Heart left ventricle (tissue), 16 donors: ENCODE measurements around the gene HHIPL2. TPM values are rescaled to one million over a fixed set of nuclear protein-coding genes. Genes with fewer than 3 reads are reported as not detected.

Source experiments
- ATAC-seq, 4 donors: fragments of 200-7000 bp; cut with Tn5 transposase; one replicate each; pipeline ENCODE4 v1.9.1; 2020 to 2022; ENCODE audit warnings: moderate library complexity in 4 of 4, mild to moderate bottlenecking in 3 of 4, moderate number of reproducible peaks in 1 of 4
- DNase-seq, 5 donors: peaks; one replicate each; pipeline ENCODE4 v3.0.0-alpha.2; 2020
- H3K27ac ChIP-seq, 12 donors: fragments of 200-600 bp; sonication (generic) in 4 of 12; one replicate each; pipeline versions ENCODE4 v1.5.0 to v1.8.0; 2016 to 2022; ENCODE audit warnings: mild to moderate bottlenecking in 2 of 12
- H3K27me3 ChIP-seq, 9 donors: fragments of 200-600 bp; sonication (generic) in 2 of 9; one replicate each; pipeline versions ENCODE4 v1.5.1 to v1.8.0; 2016 to 2022; ENCODE audit warnings: mild to moderate bottlenecking in 3 of 9
- H3K36me3 ChIP-seq, 9 donors: fragments of 200-600 bp; sonication (generic) in 2 of 9; one replicate each; pipeline versions ENCODE4 v1.5.0 to v1.8.0; 2018 to 2022; ENCODE audit warnings: mild to moderate bottlenecking in 2 of 9
- H3K4me1 ChIP-seq, 12 donors: fragments of 200-600 bp; sonication (generic) in 4 of 12; one replicate each; pipeline versions ENCODE4 v1.5.0 to v1.8.0; 2016 to 2022; ENCODE audit warnings: mild to moderate bottlenecking in 3 of 12
- H3K4me3 ChIP-seq, 12 donors: fragments of 200-600 bp; sonication (generic) in 4 of 12; one replicate each; pipeline versions ENCODE4 v1.5.0 to v1.8.0; 2017 to 2022; ENCODE audit warnings: mild to moderate bottlenecking in 9 of 12, moderate library complexity in 4 of 12
- H3K9me3 ChIP-seq, 12 donors: fragments of 200-600 bp; sonication (generic) in 4 of 12; one replicate each; pipeline versions ENCODE4 v1.5.0 to v1.8.0; 2016 to 2022; ENCODE audit warnings: mild to moderate bottlenecking in 1 of 12
- CTCF ChIP-seq, 12 donors: fragments of 200-600 bp; sonication (generic) in 4 of 12; IDR thresholded peaks; one replicate each; pipeline versions ENCODE4 v1.5.0 to v1.8.0; 2018 to 2022; ENCODE audit warnings: antibody characterized with exemption in 12 of 12, mild to moderate bottlenecking in 5 of 12
- POLR2A ChIP-seq, 2 donors: fragments of 450-650 bp; IDR thresholded peaks; one replicate each; pipeline ENCODE4 v1.6.1; 2017; ENCODE audit warnings: antibody characterized with exemption in 2 of 2, mild to moderate bottlenecking in 2 of 2, moderate library complexity in 2 of 2
- WGBS, 4 donors: extraction: QIAGEN DNeasy Blood & Tissue Kit in 2 of 4; methylation state at CpG; one replicate each; pipeline versions ENCODE4 v1.1.5 to v1.1.7; 2013 to 2018; 5-methylcytosine and 5-hydroxymethylcytosine counted together
- intact Hi-C, 10 donors: fragments of 100-400 bp; cut with DNase I; formaldehyde crosslinking; loops; one replicate each; pipeline versions ENCODE4 v1.11.1 to v1.14.2; 2022
- polyA plus RNA-seq, 2 donors: library from polyadenylated mRNA; stranded (reverse); fragments of 200-250 nt; gene quantifications; one replicate each; pipeline ENCODE4 v1.2.3, GENCODE V29; 2013
- total RNA-seq, 9 donors: library from RNA; depleted of rRNA in 2 of 9; stranded (reverse); fragments of >200 nt in 2 of 9; fragmentation: NEBNext Ultra II Directional in 3 of 9; extraction: Animal tissue kit (Norgen Biotek cat#: 25700) in 3 of 9; gene quantifications; one replicate each; pipeline versions ENCODE4 v1.1.0 to v1.2.4, GENCODE V29; 2016 to 2023
- donor health status: ischemic (EF 13 %, LVEDD 7.1; RV severe dilation, severe dysfunction).
- donor health status: healthy with polysubstance abuse.
- donor health status: DM: no; HTN: yes; CAD: no.
- donor health status: DM: no; HTN: no; CAD: no.
- donor health status: ischemic (EF 25% LVEDD 6.9; RV normal size, moderate dysfunction).
- donor health status: ischemic (EF 25% LVEDD 5.7; RV mildly dilated, moderate dysfunction).
- donor health status: healthy.
- donor health status: DM: yes; HTN: yes; CAD: no.
- donor health status: ischemic (EF 35%, LVEDD 5.7; RV mildly dilated, moderate dysfunction).
- donor health status: nonischemic (EF 11% LVEDD 7.7; RV severe dilation, severe dysfunction).
- donor health status: DM: yes; HTN: yes; CAD: no.
- donor health status: PGD.
- donor health status: ischemic (EF 29% LVEDD 5.4; RV normal size, mild dysfunction).
- donor health status: nonischemic (EF 23%, LVEDD 6.1; RV moderate dilation, normal function).

The HHIPL2 gene
- total and polyA plus RNA-seq, 11 donors: 0.06 to 1.1 (median 0.27) TPM; not detected in 8

- no peak overlapping the region for H3K27ac ChIP-seq
- DNase-seq (no peak), ATAC-seq (no peak)
- intact Hi-C loops: no loop called here
- no peaks in the 10 kb centered on the region for H3K27me3 ChIP-seq
- H3K36me3 ChIP-seq: peaks cover 0 to 71% (median 60%) of the 10 kb centered on the region in 9 donors
- no peaks in the 10 kb centered on the region for H3K9me3 ChIP-seq
- no peak overlapping the region for H3K4me3 ChIP-seq
- TF ChIP-seq CTCF (IDR thresholded peaks at IDR 0.05): no peak
- TF ChIP-seq POLR2A (IDR thresholded peaks at IDR 0.05): no peak
- 83 to 98% (median 94%) methylated on average over 7 of the region's 7 CpGs for WGBS, 4 donors
- no peaks in the 10 kb centered on the region for H3K4me1 ChIP-seq
Measured at GRCh38 chr1:222557574-222557973, 9.7 kb upstream of the HHIPL2 start.

- WGBS, 4 donors: 66 to 76% (median 69%) methylated on average over 6 of the region's 6 CpGs
- ATAC-seq: no peak
- peaks cover 0 to 68% (median 58%) of the 10 kb centered on the region in 9 donors for H3K36me3 ChIP-seq
- no peaks in the 10 kb centered on the region for H3K9me3 ChIP-seq
- no peak for DNase-seq
- no peaks in the 10 kb centered on the region for H3K4me1 ChIP-seq
- TF ChIP-seq POLR2A (IDR thresholded peaks at IDR 0.05) (no peak), CTCF (IDR thresholded peaks at IDR 0.05) (no peak)
- no peaks in the 10 kb centered on the region for H3K27me3 ChIP-seq
- no peak overlapping the region for H3K27ac ChIP-seq
- intact Hi-C loops: no loop called here
- H3K4me3 ChIP-seq: no peak overlapping the region
Measured at GRCh38 chr1:222557148-222557547, 9.2 kb upstream of the HHIPL2 start.

- no peaks in the 10 kb centered on the region for H3K4me1 ChIP-seq
- ATAC-seq: no peak
- H3K27me3 ChIP-seq: no peaks in the 10 kb centered on the region
- peaks cover 0 to 58% (median 52%) of the 10 kb centered on the region in 9 donors for H3K36me3 ChIP-seq
- H3K4me3 ChIP-seq: no peak overlapping the region
- H3K27ac ChIP-seq: no peak overlapping the region
- TF ChIP-seq CTCF (IDR thresholded peaks at IDR 0.05) (no peak), POLR2A (IDR thresholded peaks at IDR 0.05) (no peak)
- no peaks in the 10 kb centered on the region for H3K9me3 ChIP-seq
- 90 to 100% (median 95%) methylated on average over 2 of the region's 2 CpGs for WGBS, 4 donors
- no peak for DNase-seq
- intact Hi-C loops: loop anchor here in 1 of 10 donors (1.0 kb wide), 1 partner anchor 11 kb away; no protein-coding TSS in a partner anchor
Measured at GRCh38 chr1:222555992-222556615, 8.2 kb upstream of the HHIPL2 start.

- Histone ChIP-seq H3K9me3 (no peaks in the 10 kb centered on the region), H3K4me3 (no peak overlapping the region), H3K27me3 (no peaks in the 10 kb centered on the region), H3K27ac (no peak overlapping the region), H3K4me1 (no peaks in the 10 kb centered on the region), H3K36me3 (peaks cover 0 to 38% (median 33%) of the 10 kb centered on the region in 9 donors)
- 95 to 97% (median 96%) methylated on average over 5 of the region's 5 CpGs for WGBS, 4 donors
- DNase-seq: no peak
- no peak for ATAC-seq
- intact Hi-C loops: no loop called here
- TF ChIP-seq CTCF (IDR thresholded peaks at IDR 0.05) (no peak), POLR2A (IDR thresholded peaks at IDR 0.05) (no peak)
Measured at GRCh38 chr1:222554177-222554576, 6.3 kb upstream of the HHIPL2 start.
